C4-2B (cell line): ENCODE measurements around the gene PSTPIP1.

ENCODE experiments used
- CTCF ChIP-seq: fragments of 450-650 bp; conservative IDR thresholded peaks from 2 replicates; pipeline ENCODE4 v1.5.1; 2017; ENCODE audit warnings: mild to moderate bottlenecking
- ZFX ChIP-seq: fragments of 450-650 bp; IDR thresholded peaks from 2 replicates; pipeline ENCODE4 v1.6.1; 2017

GRCh38 chr15:77017091-77017660 lies 22.2 kb downstream of the PSTPIP1 start:
- TF ChIP-seq CTCF (no peak), ZFX (no peak)
